Smooth muscle cell (in vitro differentiated cells): Measurements from ENCODE around the gene TMEM185A. TPM values are rescaled to one million over a fixed set of nuclear protein-coding genes. Genes with fewer than 3 reads are reported as not detected.

ENCODE experiments used
- DNase-seq: peaks from one replicate; lab custom pipeline; 2025; ENCODE audit not compliant: unreplicated experiment; lab: John Stamatoyannopoulos, UW
- H2AFZ ChIP-seq: fragments of 200-600 bp; sonication (generic); 2 replicates; pipeline ENCODE4 v1.6.0; 2016; ENCODE audit warnings: antibody characterized with exemption, low read depth, mild to moderate bottlenecking
- H3F3A ChIP-seq: fragments of 200-600 bp; sonication (generic); 2 replicates; pipeline ENCODE4 v1.6.0; 2017; ENCODE audit warnings: antibody characterized with exemption, low read depth
- H3K27ac ChIP-seq: fragments of 200-600 bp; sonication (generic); 2 replicates; pipeline ENCODE4 v1.5.1; 2016; ENCODE audit warnings: low read depth, mild to moderate bottlenecking
- H3K27me3 ChIP-seq: fragments of 200-600 bp; sonication (generic); 2 replicates; pipeline ENCODE4 v1.6.1; 2016; ENCODE audit warnings: low read depth, mild to moderate bottlenecking
- H3K36me3 ChIP-seq: fragments of 200-600 bp; sonication (generic); 2 replicates; pipeline ENCODE4 v1.5.1; 2016; ENCODE audit warnings: low read depth
- H3K4me1 ChIP-seq: fragments of 200-600 bp; sonication (generic); 2 replicates; pipeline ENCODE4 v1.5.1; 2016; ENCODE audit warnings: low read depth
- H3K4me2 ChIP-seq: fragments of 200-600 bp; sonication (generic); 2 replicates; pipeline ENCODE4 v1.6.0; 2016; ENCODE audit warnings: mild to moderate bottlenecking
- H3K4me3 ChIP-seq: fragments of 200-600 bp; sonication (generic); 2 replicates; pipeline ENCODE4 v1.5.1; 2016; ENCODE audit warnings: mild to moderate bottlenecking
- H3K79me2 ChIP-seq: fragments of 200-600 bp; sonication (generic); 2 replicates; pipeline ENCODE4 v1.6.0; 2016; ENCODE audit warnings: low read depth, mild to moderate bottlenecking
- H3K9ac ChIP-seq: fragments of 200-600 bp; sonication (generic); 2 replicates; pipeline ENCODE4 v1.6.0; 2016; ENCODE audit warnings: low read depth
- H3K9me3 ChIP-seq: fragments of 200-600 bp; sonication (generic); replicated peaks from 2 replicates; pipeline ENCODE4 v1.5.1; 2016; ENCODE audit warnings: low read depth
- H4K20me1 ChIP-seq: fragments of 200-600 bp; sonication (generic); 2 replicates; pipeline ENCODE4 v1.6.0; 2016; ENCODE audit warnings: low read depth
- WGBS: methylation state at CpG from one replicate; pipeline ENCODE4 v1.1.7; 2016; ENCODE audit warnings: low lambda C conversion rate; 5-methylcytosine and 5-hydroxymethylcytosine counted together
- polyA plus RNA-seq: library from polyadenylated mRNA; unstranded; fragments of >200 nt; fragmentation: Nextera tagmentation; extraction: Ambion mirVana; gene quantifications from 2 replicates; pipeline ENCODE4 v1.2.1, GENCODE V29; 2016
- total RNA-seq: library from RNA; depleted of rRNA; stranded (reverse); fragments of >200 nt; gene quantifications from 2 replicates; pipeline ENCODE4 v1.2.3, GENCODE V29; 2014
- TF ChIP-seq, protein P1 (sequence below): fragments of 200-600 bp; sonication (generic); IDR thresholded peaks from 2 replicates; pipeline ENCODE4 v1.5.1; 2017; ENCODE audit warnings: borderline replicate concordance, mild to moderate bottlenecking, antibody characterized with exemption; ENCODE audit not compliant: insufficient read depth, poor library complexity, severe bottlenecking

TMEM185A gene
- total and polyA plus RNA-seq, 2 experiments from 2014 or later = 33.4 to 38.6 TPM

DNA sequence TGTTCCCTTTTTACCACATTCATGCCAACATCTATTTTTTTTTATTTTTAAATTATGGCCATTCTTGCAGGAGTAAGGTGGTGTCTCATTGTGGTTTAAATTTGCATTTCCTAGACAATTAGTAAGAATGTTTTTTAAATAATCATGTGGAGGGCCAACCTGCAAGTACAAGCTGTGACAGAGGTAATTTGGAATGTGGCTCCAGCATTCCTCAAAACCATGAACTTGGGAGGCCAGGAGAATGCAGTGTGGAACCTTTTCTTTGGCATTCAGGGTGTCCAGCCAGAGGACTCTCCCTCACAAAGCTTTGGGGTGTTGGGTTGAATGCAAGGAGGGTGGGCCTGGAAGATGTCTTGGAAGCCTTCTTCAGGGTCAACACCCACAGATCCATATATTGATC lies 7.3 kb upstream of the TMEM185A start:
- Histone ChIP-seq H3K4me2 (no peak overlapping the region), H3K4me3 (no peak overlapping the region), H3K9me3 (no peaks in the 10 kb centered on the region), H3K36me3 (no peaks in the 10 kb centered on the region), H2AFZ (no peak overlapping the region), H3K9ac (no peak overlapping the region), H3F3A (no peaks in the 10 kb centered on the region), H3K4me1 (no peaks in the 10 kb centered on the region), H3K79me2 (no peaks in the 10 kb centered on the region), H3K27ac (no peak overlapping the region), H4K20me1 (no peaks in the 10 kb centered on the region), H3K27me3 (no peaks in the 10 kb centered on the region)
- DNase-seq = no peak
- TF ChIP-seq, protein P1, sequence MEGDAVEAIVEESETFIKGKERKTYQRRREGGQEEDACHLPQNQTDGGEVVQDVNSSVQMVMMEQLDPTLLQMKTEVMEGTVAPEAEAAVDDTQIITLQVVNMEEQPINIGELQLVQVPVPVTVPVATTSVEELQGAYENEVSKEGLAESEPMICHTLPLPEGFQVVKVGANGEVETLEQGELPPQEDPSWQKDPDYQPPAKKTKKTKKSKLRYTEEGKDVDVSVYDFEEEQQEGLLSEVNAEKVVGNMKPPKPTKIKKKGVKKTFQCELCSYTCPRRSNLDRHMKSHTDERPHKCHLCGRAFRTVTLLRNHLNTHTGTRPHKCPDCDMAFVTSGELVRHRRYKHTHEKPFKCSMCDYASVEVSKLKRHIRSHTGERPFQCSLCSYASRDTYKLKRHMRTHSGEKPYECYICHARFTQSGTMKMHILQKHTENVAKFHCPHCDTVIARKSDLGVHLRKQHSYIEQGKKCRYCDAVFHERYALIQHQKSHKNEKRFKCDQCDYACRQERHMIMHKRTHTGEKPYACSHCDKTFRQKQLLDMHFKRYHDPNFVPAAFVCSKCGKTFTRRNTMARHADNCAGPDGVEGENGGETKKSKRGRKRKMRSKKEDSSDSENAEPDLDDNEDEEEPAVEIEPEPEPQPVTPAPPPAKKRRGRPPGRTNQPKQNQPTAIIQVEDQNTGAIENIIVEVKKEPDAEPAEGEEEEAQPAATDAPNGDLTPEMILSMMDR = no peak

- H4K20me1 ChIP-seq = peaks cover 21% of the 10 kb centered on the region
- H3K36me3 ChIP-seq = no peaks in the 10 kb centered on the region
- DNase-seq = no peak
- no peaks in the 10 kb centered on the region for H3K27me3 ChIP-seq
- no peak overlapping the region for H3K4me3 ChIP-seq
- peaks cover 19% of the 10 kb centered on the region for H3K79me2 ChIP-seq
- peaks cover 4% of the 10 kb centered on the region for H3K4me1 ChIP-seq
- no peak overlapping the region for H3K9ac ChIP-seq
- H3K4me2 ChIP-seq = no peak overlapping the region
- H3F3A ChIP-seq = no peaks in the 10 kb centered on the region
- H3K27ac ChIP-seq = no peak overlapping the region
- TF ChIP-seq, protein P1 = no peak
- H3K9me3 ChIP-seq = no peaks in the 10 kb centered on the region
- no peak overlapping the region for H2AFZ ChIP-seq
These were observed 1.9 kb upstream of the TMEM185A start for GRCh38 chrX:149633511-149633910.

DNA sequence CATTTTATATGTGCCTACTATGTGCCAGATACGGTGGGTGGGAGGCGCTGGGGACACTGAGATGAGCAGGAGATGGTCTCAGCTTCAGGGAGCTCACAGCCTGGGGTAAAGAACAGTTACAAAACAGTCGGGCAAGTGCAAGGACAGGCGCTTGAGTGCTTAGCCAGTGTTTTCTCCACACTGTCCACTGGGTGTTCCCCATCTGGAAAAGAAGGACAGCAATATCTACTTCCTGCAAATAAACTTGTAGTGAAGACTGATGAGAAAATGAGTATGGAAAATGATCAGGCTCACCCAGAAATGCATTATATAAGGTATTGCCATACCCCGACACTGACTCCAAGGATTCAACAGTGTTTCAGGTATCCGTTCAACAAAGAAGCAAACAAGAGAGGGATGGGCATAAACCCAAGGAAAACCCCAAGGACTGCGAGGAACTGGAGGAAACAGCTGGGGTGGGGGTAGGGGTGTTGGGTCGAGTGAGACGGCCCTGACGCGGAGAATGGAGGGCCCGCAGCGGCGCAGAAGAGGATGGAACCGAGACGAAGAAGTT lies 835 bp downstream of the TMEM185A start:
- H3K9ac ChIP-seq = peak overlapping the region; percentile 15
- H3F3A ChIP-seq = no peaks in the 10 kb centered on the region
- peaks cover 24% of the 10 kb centered on the region for H3K79me2 ChIP-seq
- peak overlapping the region; percentile 33 for H2AFZ ChIP-seq
- TF ChIP-seq, protein P1 = no peak
- peaks cover 4% of the 10 kb centered on the region for H3K4me1 ChIP-seq
- peaks cover 35% of the 10 kb centered on the region for H4K20me1 ChIP-seq
- WGBS = 54% methylated on average over 16 of the region's 16 CpGs
- H3K27me3 ChIP-seq = no peaks in the 10 kb centered on the region
- H3K27ac ChIP-seq = peak overlapping the region; percentile 52
- no peak for DNase-seq
- H3K9me3 ChIP-seq = no peaks in the 10 kb centered on the region
- H3K4me3 ChIP-seq = peak overlapping the region; percentile 67
- no peaks in the 10 kb centered on the region for H3K36me3 ChIP-seq
- H3K4me2 ChIP-seq = peak overlapping the region; percentile 88

DNA sequence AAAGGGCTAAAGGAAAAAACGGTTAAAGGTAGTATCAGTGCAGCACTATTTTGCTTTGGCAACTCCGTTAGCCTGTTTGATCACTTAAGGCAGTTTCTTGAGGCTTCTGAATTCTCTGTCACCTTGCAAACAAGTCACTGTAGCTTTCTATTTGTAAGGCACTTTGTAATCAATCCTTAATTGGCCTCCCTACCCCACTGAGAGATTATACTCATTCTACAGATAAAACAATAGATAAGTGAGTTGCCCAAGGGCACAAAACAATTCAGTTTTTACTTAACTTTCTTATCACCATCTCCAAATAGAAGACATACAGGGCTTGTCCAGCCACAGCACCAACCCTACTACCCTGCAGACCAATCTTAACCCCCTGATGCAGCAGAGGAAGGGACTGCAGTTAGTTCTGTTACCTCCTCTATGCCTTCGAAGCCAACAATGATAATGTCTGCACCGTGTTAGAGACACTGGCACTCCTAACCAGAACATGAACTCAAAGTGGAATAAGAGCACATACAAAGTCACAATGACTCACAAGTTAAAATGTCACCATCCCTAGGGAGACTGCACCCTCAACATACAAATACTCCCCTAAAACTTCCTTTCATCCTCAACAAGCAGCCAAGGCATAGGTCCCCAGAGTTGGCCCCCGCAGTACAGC lies 1.7 kb downstream of the TMEM185A start:
- Histone ChIP-seq H3K9me3 (no peaks in the 10 kb centered on the region), H3K27me3 (no peaks in the 10 kb centered on the region), H3K4me2 (peak overlapping the region; percentile 88), H4K20me1 (peaks cover 40% of the 10 kb centered on the region), H2AFZ (no peak overlapping the region), H3K27ac (no peak overlapping the region), H3K79me2 (peaks cover 31% of the 10 kb centered on the region), H3F3A (no peaks in the 10 kb centered on the region), H3K4me1 (peaks cover 4% of the 10 kb centered on the region), H3K36me3 (no peaks in the 10 kb centered on the region), H3K9ac (no peak overlapping the region), H3K4me3 (peak overlapping the region; percentile 67)
- TF ChIP-seq, protein P1 = no peak
- no peak for DNase-seq
- WGBS = 58% methylated on average over 5 of the region's 5 CpGs
